NCI-H1436 treated with DMSO at 0.1 percent for 48 hours (cell line): ENCODE measurements around the gene PTPN20.

Source experiments
- DNase-seq: peaks from one replicate; lab custom pipeline; 2025; lab: John Stamatoyannopoulos, UW

Gene PTPN20

DNA sequence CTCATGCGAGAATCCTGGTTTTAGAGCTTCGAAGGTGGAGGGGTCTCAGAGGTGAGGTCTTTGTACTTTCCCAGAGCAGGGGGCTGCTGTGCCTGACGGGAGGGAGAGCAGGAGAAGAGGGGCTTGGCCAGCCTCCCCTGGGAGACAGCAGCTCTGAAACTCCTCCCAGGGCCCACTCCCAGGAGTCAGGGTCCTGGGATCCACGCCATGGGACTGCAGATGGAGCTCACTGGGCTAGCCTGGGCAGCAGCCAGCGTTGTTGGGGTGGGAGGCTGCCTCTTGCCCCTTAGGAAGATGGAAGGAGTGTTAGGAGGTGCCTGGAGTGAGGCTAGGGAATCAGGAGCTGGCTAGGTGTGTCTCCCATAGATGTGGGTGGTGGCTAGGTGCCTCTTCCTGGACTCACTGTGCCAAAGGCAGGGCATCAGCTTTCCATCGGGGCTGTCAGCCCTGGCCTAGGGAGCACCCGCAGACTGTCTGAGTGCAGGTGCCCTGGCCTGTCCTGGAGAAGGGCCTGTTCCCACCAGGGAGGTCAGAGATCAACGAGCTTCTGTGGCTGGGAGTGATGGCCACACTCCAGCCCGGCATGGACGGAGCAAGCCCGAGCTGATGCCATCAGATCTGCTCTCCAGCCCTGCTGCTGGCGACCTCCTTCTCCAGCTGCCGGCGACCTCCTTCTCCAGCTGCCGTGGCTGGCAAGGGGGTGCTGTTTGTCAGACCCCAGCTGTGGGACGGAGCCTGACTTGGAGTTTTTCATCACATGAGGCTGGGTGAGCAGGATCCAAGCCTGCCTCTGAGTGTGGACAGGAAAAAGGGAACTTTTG lies 111.3 kb downstream of the PTPN20 start:
- no peak for DNase-seq

DNA sequence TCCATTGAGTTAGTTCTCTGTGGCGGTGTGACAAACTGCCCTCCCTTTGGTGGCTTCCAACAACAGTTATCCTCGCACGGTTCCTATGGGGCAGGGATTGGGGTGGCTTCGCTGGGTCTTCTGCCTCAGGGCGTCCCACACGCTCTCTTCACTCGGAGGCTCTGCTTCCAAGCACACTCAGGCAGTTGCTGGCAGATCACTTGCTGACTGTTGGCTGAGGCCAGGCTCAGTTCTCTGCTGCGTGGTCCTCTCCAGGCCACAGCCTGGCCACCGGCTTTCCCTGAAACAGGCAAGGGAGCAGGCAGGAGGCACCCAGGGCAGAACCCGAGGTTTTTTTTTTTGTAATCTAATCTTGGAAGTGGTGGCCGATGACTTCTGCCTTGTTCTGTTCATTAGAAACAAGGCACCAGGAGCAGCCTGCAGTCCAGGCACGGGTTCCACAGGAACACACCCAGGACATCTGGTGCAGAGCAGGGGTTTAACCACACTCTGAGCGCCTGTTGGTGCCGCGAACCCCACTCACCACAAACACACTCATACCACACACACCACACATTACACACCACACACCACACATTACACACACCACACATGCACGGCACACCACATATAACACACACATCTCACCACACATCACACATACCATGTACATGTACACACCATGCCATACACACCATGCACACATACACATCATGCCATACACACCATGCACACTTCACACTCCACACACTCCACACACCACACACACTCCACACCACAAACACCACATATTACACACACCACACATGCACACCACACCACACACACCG lies 112.2 kb downstream of the PTPN20 start:
- no peak for DNase-seq

DNA sequence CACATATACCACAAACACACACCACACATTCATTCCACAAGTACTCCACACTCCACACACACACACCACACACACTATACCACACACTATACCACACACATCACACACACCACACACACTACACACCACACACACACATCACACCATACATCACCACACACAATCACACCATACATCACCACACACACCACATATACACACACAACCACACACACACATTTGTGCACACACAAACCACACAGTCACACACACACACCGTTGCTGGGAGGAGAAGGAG lies 112.8 kb downstream of the PTPN20 start:
- DNase-seq, result no peak

DNA sequence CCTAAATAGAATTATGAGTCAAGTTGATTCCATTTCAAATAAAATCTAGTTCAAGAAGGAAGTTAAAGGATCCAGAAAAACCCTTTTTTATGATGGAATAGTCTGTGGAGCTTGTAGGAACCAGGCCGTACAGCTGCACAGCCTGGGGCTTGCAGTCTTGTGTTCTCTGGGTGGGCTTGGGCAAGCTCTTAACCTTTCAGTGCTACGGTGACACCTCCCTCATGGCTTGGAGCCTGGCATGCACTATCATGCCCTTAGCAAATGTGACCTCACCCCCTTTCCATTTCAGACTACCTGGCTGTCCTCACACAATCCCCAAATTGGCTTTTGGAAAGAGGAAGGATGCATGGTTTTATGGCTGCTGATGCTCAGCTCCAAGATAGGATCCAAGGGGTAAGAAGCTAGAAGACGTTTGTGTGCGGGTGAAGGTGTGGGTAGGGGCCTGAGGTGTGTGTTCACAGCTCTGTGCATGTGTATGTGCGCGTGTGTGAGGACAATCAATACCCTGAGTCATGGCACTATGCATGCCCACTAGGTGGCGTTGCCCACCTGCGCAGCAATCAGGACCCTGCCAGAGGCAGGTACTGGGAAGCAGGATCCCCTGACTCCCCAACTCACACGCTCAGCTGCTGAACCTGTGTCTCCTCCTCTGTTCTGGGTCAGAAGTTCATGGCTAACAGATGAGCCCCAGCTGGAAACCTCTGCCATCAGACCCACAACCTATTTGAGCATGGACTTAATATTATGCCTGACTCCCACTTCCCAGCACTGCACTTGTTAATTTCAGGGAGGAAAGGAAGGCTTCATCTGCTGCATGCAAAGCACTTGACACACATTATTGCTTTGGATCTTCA lies 113.4 kb downstream of the PTPN20 start:
- DNase-seq, result no peak

DNA sequence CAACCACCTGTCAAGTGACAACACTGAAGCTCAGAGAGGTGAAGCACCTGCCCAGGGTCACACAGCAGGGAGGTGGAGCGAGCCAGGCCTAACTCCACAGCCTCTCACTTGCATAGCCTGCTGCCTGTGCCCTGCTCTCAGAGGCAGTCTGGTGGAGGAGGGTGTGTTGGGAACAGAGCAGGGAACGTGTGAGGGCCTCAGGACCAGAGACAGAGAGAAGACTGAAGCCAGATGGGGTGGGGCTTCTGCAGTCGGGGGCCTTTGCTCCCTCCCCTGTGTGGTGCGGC lies 114.0 kb downstream of the PTPN20 start:
- no peak for DNase-seq

DNA sequence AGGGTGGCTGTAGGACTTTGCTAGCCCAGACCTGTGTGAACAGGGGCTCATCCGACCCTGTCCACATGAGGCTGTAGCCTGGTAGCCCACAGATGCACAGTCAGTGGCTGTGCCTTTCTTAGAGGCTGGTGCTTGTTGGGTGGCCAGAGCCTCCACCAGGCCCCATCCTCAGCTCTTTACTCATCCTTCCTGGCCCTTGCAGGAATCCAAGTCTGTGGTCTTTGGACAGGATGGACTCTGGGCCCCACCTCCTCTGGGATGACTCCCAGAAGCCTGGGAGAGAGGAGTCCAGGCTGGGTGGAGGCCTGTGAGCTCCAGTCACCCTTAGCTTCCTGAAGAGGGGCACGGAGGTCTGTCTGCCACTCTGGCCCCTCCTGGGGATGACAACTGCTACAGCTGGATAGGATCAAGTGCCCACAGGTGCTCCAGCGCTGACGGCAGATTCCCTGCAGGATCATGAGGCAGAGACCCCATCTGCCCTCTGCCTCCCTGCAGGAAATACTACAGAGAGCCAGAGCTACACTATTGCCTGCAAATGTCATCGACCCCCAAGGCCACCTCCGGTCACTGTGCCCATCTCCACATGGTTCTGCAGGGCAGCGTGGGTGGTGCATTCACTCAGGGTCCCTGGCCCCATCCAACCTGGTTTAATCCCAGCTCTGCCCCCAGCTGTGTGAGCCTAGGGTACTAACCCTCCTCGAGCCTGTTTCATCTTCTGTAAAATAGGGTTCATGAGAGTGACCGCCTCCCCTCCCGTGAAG lies 114.5 kb downstream of the PTPN20 start:
- no peak for DNase-seq

DNA sequence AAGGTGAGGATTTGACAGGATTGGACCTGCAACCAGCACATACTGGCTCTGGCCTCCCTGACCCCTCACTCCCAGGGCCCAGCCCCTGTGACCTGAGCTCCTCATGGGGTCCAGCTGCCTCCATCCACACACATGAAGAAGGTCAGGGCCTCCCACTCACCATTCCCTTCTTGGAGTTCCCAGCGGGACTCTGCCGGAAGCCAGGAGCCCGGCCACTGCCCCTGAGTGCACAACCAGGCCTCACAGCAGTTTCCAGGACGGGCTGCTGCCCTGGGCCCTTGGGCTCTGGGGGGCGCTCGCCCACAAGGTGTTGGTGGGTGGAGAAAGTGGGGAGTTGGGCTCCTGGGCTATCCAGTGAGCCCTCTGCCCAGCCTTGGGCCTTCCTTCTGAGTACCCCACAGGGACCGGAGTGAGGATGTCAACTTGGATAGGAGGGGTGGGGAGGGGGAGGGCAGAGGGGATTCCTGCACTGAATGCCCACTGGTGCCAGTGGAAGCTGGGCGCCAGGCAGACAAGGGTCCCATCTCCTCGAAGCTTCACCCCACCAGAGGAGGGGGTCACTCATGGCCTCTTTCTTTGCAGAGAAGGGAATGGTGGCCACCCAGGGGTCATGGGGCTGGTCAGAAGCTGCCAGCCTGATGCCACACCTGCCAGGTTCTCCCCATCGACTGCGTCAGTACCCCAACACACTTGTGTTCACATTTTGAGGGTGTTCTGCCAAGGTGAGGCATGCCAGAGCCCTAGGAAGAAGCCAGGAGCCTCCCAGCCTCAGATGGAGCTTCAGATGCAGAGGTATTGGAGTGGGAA lies 115.3 kb downstream of the PTPN20 start:
- DNase-seq, result no peak

DNA sequence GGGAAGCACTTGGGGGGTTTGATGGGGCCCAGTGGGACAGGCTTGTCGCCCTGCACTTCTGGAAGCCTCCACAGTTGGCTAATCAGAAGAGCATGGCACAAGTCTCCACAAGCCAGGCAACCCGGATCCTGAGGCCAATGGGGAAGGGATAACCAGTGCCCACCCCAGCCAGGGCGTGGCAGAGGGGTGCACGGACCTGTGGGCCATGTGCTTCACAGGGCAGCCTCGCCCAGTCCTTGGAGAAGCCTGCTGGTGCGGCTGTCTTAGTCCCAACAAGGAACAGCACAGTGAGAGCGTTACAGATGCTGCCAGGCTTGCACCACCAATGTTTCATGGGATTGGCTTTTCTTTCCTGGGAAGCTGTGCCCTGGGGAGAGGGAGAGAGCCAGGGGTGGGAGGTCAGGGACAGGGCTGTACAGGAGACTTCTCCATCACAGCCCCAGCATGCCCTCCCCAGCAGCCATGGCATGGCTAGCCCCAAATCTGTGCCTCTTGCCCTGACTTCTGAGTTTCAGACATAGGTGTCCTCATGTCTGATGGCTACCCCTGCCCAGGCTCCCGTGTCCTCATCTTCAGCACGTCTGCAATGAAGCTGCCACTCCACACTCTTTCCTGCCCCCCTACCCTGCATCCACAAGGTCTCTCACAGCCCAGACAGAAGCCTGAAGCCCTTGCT lies 116.0 kb downstream of the PTPN20 start:
- DNase-seq, result no peak

DNA sequence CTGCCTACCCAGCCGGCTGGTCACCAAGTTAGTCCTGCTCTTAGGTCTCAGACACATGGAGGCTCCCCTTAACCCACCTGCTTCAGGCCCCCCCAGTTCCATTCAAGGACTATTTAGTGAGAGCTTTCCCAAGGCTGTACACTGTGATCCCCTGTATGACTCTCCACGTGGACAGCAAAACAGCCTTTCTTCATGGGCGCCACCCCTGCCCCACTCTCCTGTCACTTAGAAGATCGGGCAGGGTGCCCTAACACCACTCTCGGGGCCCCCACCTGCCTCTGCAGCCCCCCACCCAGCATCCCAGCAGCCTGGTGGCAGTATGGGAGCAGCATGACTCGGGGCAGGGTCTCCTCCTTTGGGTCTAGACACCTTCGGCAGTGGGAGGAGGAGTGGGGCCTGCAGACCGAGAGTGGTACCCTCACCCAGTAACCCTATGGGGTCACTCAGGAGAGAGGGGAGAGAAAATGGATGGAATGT lies 116.6 kb downstream of the PTPN20 start:
- DNase-seq, result no peak

DNA sequence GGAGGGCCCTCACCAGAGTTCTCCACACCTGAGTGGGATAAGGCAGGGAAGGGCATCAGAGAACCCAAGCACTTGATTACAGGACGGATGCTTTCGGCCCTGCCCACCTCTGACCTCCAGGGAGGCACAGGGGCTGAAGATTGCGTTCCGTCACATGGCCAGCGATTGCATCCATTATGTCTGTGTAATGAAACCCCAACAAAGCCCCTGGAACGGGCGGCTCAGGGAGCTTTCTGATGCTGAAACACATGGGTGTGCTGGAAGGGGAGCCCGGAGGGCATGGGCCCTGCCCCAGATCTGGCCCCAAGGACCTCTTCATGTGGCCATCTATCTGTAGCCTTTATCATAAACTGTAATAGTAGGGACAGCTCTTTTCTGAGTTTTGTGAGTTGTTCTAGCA lies 117.2 kb downstream of the PTPN20 start:
- DNase-seq, result no peak

DNA sequence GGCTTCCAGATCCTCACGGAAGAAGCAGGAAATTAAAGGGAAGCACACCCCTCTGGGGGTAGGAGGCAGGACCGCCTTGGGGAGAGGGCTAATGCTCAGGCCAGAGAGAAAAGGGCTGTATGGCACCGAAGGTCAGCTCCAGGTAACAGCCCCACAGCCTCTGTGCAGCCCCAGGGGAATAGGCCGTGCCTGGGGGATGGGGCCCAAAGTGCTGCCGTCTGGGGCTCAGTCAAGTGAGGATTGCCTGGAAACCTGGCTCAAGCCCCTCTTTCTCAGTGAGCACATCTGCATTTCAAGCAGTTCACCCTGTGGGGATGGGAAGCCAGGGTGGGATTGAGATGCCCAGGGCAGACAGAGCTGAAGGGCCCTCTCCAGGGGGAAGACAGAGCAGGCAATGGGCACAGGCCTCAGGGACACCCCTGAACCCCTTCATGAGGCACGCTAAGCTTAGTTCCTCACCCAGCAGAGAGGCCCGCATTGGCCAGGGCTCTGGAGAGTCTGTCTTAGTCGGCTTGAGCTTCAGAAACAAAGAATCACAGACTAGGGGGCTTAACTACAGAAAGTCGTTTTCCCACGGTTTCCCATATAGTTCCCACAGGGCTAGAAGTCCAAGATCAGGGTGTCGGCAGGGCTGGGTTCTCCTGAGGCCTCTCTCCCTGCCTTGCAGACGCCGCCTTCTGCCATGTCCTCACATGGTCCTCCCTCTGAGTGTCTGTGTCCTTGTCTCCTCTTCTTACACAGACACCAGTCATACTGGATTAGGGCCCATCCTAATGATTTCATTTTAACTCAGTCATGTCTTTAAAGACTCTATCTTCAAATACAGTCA lies 118.2 kb downstream of the PTPN20 start:
- no peak for DNase-seq

DNA sequence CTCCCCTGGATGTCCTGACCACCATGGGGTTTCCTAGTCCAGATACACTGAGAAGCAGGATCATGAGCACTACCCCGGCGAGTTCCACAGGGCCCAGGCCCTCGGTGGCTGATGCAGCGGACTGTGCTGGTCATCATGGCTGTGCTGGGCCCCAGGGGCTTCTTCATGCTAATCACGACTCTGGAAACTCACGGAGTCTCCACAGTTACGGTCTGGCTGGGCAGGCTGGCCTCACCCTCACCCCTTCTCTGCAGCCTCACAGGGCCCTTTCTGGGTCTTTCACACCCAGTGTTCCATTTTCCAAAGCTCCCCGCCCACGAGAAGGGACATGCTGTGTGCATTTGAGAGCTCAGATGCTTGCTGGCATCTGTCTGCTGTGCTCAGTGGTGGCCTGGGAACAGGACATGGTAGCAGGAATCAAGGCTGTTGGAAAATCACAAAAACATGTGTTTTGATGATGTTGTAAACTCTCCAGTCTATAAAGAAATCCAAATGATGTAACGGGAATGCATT lies 119.0 kb downstream of the PTPN20 start:
- DNase-seq, result no peak

DNA sequence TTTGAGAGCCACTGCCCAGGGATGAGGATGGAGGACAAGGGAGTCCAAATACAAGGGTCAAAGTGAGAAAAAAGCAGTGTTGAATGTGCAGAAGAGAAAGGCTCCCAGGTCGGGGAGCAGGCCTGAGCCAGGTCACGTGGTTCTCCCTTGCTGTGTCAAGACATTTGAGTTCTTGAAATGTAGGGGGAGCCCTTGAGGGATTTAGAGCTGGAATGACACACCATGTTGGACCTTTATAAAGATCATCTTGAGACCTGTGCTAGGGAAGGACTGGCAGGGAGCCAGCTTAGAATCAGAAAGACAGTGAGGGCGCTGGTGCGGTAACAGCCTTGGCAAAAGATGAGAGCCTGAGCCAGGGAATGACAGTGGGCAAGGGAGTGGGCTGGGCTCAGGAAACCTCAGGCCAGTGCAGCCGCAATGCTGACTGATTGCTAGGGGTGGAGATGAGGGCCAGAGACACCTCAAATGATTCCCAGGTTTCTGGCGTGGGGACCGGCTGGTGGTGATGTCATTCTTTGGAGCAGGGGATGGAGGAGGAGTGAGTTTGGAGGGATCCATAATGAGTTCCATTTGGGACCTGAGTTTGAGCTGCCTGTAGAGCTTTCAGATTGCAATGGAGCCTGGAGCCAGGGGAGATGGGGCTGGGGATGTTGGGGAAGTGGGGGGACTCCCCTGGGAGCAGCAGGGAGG lies 120.1 kb downstream of the PTPN20 start:
- DNase-seq, result no peak

DNA sequence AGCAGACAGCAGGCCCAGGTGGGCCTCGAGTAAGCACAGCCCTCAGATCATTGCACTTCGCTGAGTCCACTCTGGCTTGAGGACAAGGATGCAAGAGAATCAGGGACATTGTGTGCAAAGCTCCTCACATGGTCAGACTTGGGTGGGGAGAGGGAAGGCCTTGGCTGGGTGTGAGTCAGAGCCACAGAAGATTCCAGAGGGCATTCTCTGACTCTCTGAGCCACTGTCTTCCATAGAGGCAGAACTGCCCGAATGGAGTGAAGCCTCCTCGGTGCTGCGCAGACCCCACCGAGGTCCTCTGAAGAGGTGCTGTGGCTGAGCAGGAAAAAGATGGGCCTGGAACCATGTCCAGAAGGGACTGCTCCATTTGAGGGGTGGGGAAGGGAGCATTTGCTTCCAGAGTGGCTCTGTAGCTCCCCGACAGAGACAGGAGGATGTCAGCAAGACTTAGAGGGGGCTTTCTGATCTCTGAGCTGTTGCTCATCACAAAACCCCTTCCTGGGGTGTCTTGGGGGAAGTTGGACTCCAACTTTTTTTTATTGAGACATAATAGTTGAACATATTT lies 120.8 kb downstream of the PTPN20 start:
- no peak for DNase-seq

DNA sequence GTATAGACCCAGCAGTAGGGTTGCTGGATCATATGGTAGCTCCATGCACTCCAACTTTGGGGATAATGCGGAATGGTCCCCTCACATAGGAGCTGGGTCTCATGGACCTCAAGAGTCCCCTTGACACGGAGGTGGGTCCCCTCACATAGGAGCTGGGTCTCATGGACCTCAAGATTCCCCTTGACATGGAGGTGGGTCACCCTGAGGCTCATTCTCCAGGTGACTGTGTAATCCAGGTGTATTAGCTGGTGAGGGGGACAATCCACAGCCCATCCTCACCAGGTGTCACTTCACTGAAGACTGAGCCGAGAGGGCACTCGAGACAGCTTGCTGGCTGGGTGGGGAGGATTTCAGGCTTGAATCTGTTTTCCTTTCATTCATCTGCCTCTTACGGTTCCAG lies 121.9 kb downstream of the PTPN20 start:
- no peak for DNase-seq

DNA sequence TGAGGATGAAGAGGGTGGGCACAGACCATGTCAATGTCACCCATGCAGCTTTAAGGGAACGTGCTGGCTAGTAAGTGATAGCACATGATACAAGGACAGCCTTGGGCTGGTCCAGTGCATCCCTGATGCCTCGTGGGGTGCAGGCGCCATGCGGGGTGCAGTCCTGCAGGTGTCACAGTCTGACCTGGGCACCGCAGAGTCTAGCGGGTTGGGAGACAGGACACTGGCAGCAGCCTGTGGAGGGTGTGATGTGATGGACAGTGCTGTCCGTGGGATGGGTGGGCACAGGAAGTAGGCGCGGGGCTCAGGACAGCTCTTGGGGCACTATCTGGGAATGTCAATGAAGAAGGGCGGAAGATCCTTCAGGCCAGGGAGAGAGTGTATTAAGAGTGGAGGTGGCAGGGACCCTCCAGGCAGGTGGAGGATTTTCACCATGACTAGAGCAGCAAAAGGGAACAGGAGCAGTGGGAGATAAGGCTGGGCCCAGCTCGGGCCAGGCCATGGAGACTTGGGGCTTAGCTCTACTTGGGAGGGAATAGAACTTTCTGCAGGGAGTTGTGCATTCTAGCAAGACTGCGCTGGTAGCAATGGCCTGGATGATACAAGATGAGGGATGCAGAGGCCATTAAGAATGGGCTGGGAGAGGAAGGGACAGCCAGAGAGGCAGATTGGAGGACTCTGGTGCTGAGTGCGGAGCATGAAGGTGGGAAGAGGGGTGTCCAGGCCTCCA lies 122.5 kb downstream of the PTPN20 start:
- DNase-seq, result no peak

DNA sequence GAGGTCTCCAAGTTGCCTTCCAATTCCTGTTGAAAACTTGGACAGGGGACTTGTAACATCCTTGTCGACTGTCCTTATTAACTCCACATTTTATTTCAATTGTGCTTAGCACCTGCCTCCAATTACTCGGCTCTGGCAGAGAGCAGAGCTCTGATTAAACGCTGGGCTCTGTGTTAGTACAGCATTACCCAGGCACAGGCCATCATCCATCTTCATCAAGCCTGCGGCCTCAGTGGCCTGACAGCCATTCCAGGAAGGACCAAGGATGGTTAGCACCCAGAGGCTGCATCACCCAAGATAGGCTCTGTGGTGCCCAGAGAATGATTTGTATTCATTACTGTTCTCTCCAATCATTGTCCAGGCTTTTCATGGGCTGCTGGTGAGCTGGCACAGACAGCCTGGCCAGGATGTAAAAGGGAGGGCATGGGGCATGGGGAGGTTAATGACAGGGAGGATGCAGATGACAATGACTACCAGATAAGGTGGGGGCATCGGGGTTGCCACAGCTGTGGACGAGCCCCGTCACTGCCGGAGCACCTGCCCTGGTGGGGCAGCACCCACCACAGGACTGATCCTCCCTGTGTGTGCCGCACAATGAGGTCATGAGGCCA lies 123.3 kb downstream of the PTPN20 start:
- no peak for DNase-seq
